ENCODE measurements around the gene REXO4. TPM values are rescaled to one million over a fixed set of nuclear protein-coding genes. Genes with fewer than 3 reads are reported as not detected.

Gene REXO4
- total and polyA plus RNA-seq, 10 of the 15 experiments (the other 5 are each of a cell fraction or from before 2014, with no cell fraction given): 2.7 to 43.9 (median 30.5) TPM

- H3K27ac ChIP-seq (ENCODE audit: control insufficient read depth, insufficient read depth): no peak overlapping the region
- BruUV-seq (replicated peaks): no TSS peak
- no peaks in the 10 kb centered on the region for H3K36me3 ChIP-seq (ENCODE audit: control insufficient read depth in 2 of 2, insufficient read depth in 2 of 2, low read length in 1 of 2)
- intact Hi-C loops (cut with micrococcal nuclease; ENCODE audit: unreplicated experiment) (no loop called here), in situ Hi-C loops (cut with MboI) (no loop called here)
- H3K4me1 ChIP-seq (ENCODE audit: control insufficient read depth, insufficient read depth, low read length): no peaks in the 10 kb centered on the region
- peak in 1 of 3 experiments; percentile 7; a peak in 1 of 6 replicates for TF ChIP-seq CTCF (IDR thresholded peaks at IDR 0.05 in 2 of 3, conservative IDR thresholded peaks at IDR 0.05 in 1 of 3; ENCODE audit: control insufficient read depth in 2 of 3, extremely low read depth in 1 of 3, insufficient read depth in 1 of 3, low read depth in 3 of 3, low read length in 3 of 3)
- TF ChIP-seq PAX8 (IDR thresholded peaks at IDR 0.05): no peak
- TF ChIP-seq CEBPZ (IDR thresholded peaks at IDR 0.05; ENCODE audit: low read depth, low read length): no peak
- H3K27me3 ChIP-seq (replicated peaks in 1 of 2; ENCODE audit: control insufficient read depth in 2 of 2, insufficient read depth in 2 of 2, low read length in 1 of 2): no peaks in the 10 kb centered on the region
- FAIRE-seq (no peak), DNase-seq (ENCODE audit: low read depth, low spot score) (no peak), ATAC-seq (no peak)
- no peaks in the 10 kb centered on the region for H3K79me2 ChIP-seq (ENCODE audit: control insufficient read depth, insufficient read depth, low read length)
- ChIA-PET RAD21 (ENCODE audit: unreplicated experiment) (no interaction called here), CTCF (no interaction called here), SMC1A (ENCODE audit: uncharacterized antibody, unreplicated experiment) (no interaction called here), POLR2A (no interaction called here)
- H4K20me1 ChIP-seq (ENCODE audit: control insufficient read depth, insufficient read depth): no peaks in the 10 kb centered on the region
- H2AFZ ChIP-seq (ENCODE audit: control insufficient read depth, low read depth, low read length): no peak overlapping the region
- H3K4me3 ChIP-seq: no peak overlapping the region
- no peak overlapping the region for H3K9ac ChIP-seq (ENCODE audit: control insufficient read depth, insufficient read depth, low read length)
- H3K9me3 ChIP-seq (replicated peaks; ENCODE audit: control insufficient read depth, insufficient read depth, low read length): no peaks in the 10 kb centered on the region; the same call in 2 of the 3 replicates
- WGBS (ENCODE audit: insufficient coverage, insufficient replicate concordance, low lambda C conversion rate, missing lambda C conversion rate): 58% methylated on average over 11 of the region's 11 CpGs
- H3K4me2 ChIP-seq (ENCODE audit: control insufficient read depth, insufficient read depth): no peak overlapping the region
Measured at GRCh38 chr9:133433351-133433843, 15.6 kb upstream of the REXO4 start.

Data from GM12878 (cell line).